ENCODE data around the gene TOGARAM2. TPM values are rescaled to one million over a fixed set of nuclear protein-coding genes. Genes with fewer than 3 reads are reported as not detected.
"Not testable (repeated sequence)": the region's sequence is repeated elsewhere in the genome, so short reads cannot be mapped to it uniquely, and the experiment has no call there.

Gene TOGARAM2
- total RNA-seq, 2 donors from 2014 or later: 0.86 to 4.2 TPM

GRCh38 chr2:28977176-28977875, 3.8 kb upstream of the TOGARAM2 start:
- Histone ChIP-seq H3K9me3 (ENCODE audit: control insufficient read depth, low read length) (peaks cover 4% of the 10 kb centered on the region), H3K27me3 (ENCODE audit: control insufficient read depth, insufficient read depth, low read length, poor library complexity, severe bottlenecking) (no peaks in the 10 kb centered on the region), H3K4me3 (ENCODE audit: low read length) (no peak overlapping the region), H3K9ac (ENCODE audit: extremely low read depth, low read length, poor library complexity, severe bottlenecking) (no peak overlapping the region), H3K4me1 (ENCODE audit: control insufficient read depth, insufficient read depth, low read length) (peaks cover 4% of the 10 kb centered on the region), H3K27ac (ENCODE audit: low read depth, low read length) (no peak overlapping the region), H3K36me3 (ENCODE audit: control insufficient read depth, insufficient read depth, low read length) (no peaks in the 10 kb centered on the region)
- H3K4me3 Mint-ChIP-seq: no peak overlapping the region
- no peak for DNase-seq
- peaks cover 3% of the 10 kb centered on the region for H3K27me3 Mint-ChIP-seq (ENCODE audit: insufficient read depth)
- WGBS, 2 experiments (ENCODE audit: insufficient coverage in 1 of 2, insufficient read length in 1 of 2): 80 to 89% methylated on average over 7 to 10 of the region's 10 CpGs
- H3K36me3 Mint-ChIP-seq (ENCODE audit: low read depth): no peaks in the 10 kb centered on the region
- peak overlapping the region; percentile 72 for H3K27ac Mint-ChIP-seq
- TF ChIP-seq CTCF (conservative IDR thresholded peaks at IDR 0.05): no peak
- peaks cover 14% of the 10 kb centered on the region for H3K4me1 Mint-ChIP-seq
- H3K9me3 Mint-ChIP-seq: peaks cover 3% of the 10 kb centered on the region

- H3K4me3 ChIP-seq (ENCODE audit: low read length); H3K27me3 ChIP-seq (ENCODE audit: control insufficient read depth, insufficient read depth, low read length, poor library complexity, severe bottlenecking); H3K27ac ChIP-seq (ENCODE audit: low read depth, low read length); H3K36me3 Mint-ChIP-seq (ENCODE audit: low read depth); H3K36me3 ChIP-seq (ENCODE audit: control insufficient read depth, insufficient read depth, low read length); H3K4me3 Mint-ChIP-seq; H3K9me3 Mint-ChIP-seq; H3K4me1 ChIP-seq (ENCODE audit: control insufficient read depth, insufficient read depth, low read length); DNase-seq; H3K9me3 ChIP-seq (ENCODE audit: control insufficient read depth, low read length); H3K9ac ChIP-seq (ENCODE audit: extremely low read depth, low read length, poor library complexity, severe bottlenecking); H3K27me3 Mint-ChIP-seq (ENCODE audit: insufficient read depth): not testable (repeated sequence)
- WGBS, 2 experiments (ENCODE audit: insufficient coverage in 1 of 2, insufficient read length in 1 of 2): 90 to 94% methylated on average over 6 to 8 of the region's 8 CpGs
- H3K27ac Mint-ChIP-seq: peak overlapping the region; percentile 55
- peaks cover 14% of the 10 kb centered on the region for H3K4me1 Mint-ChIP-seq
Observed at GRCh38 chr2:28978001-28978400, 3.1 kb upstream of the TOGARAM2 start.

- Histone ChIP-seq H3K4me3 (ENCODE audit: low read length) (no peak overlapping the region), H3K4me1 (ENCODE audit: control insufficient read depth, insufficient read depth, low read length) (peaks cover 4% of the 10 kb centered on the region), H3K9me3 (ENCODE audit: control insufficient read depth, low read length) (peaks cover 4% of the 10 kb centered on the region), H3K27ac (ENCODE audit: low read depth, low read length) (no peak overlapping the region), H3K9ac (ENCODE audit: extremely low read depth, low read length, poor library complexity, severe bottlenecking) (no peak overlapping the region), H3K27me3 (ENCODE audit: control insufficient read depth, insufficient read depth, low read length, poor library complexity, severe bottlenecking) (no peaks in the 10 kb centered on the region), H3K36me3 (ENCODE audit: control insufficient read depth, insufficient read depth, low read length) (no peaks in the 10 kb centered on the region)
- TF ChIP-seq CTCF (conservative IDR thresholded peaks at IDR 0.05): peak; percentile 44
- Mint-ChIP-seq H3K4me3 (no peak overlapping the region), H3K9me3 (peaks cover 3% of the 10 kb centered on the region), H3K4me1 (peaks cover 14% of the 10 kb centered on the region), H3K27me3 (ENCODE audit: insufficient read depth) (no peaks in the 10 kb centered on the region), H3K27ac (no peak overlapping the region), H3K36me3 (ENCODE audit: low read depth) (no peaks in the 10 kb centered on the region)
- 82 to 85% methylated on average over 5 to 6 of the region's 6 CpGs for WGBS, 2 experiments (ENCODE audit: insufficient coverage in 1 of 2, insufficient read length in 1 of 2)
- no peak for DNase-seq
Observed at GRCh38 chr2:28978606-28979005, 2.5 kb upstream of the TOGARAM2 start.

Data from endodermal cell (in vitro differentiated cells).